Loucy (cell line): ENCODE measurements around the gene RAB32.

ENCODE experiments used
- H2AFZ ChIP-seq: fragments of 200-600 bp; sonication (generic); 2 replicates; pipeline ENCODE4 v1.6.0; 2016; ENCODE audit warnings: antibody characterized with exemption, mild to moderate bottlenecking, low read length, moderate library complexity
- H3F3A ChIP-seq: fragments of 200-600 bp; 2 replicates; pipeline ENCODE4 v1.6.0; 2016; ENCODE audit warnings: antibody characterized with exemption, low read depth, mild to moderate bottlenecking
- H3K27me3 ChIP-seq: fragments of 200-600 bp; sonication (generic); 2 replicates; pipeline ENCODE4 v1.6.1; 2014; ENCODE audit warnings: low read length, mild to moderate bottlenecking; ENCODE audit not compliant: insufficient read depth, poor library complexity, severe bottlenecking
- H3K36me3 ChIP-seq: fragments of 200-600 bp; sonication (generic); 2 replicates; pipeline ENCODE4 v1.6.1; 2016; ENCODE audit warnings: low read length; ENCODE audit not compliant: insufficient read depth
- H3K4me1 ChIP-seq: fragments of 200-600 bp; sonication (generic); 2 replicates; pipeline ENCODE4 v1.5.1; 2014; ENCODE audit warnings: low read length, mild to moderate bottlenecking; ENCODE audit not compliant: insufficient read depth, poor library complexity, severe bottlenecking
- H3K4me2 ChIP-seq: fragments of 200-600 bp; sonication (generic); 2 replicates; pipeline ENCODE4 v1.6.0; 2014; ENCODE audit warnings: antibody characterized with exemption, low read length, low read depth, mild to moderate bottlenecking; ENCODE audit not compliant: poor library complexity, severe bottlenecking
- H3K4me3 ChIP-seq: fragments of 200-600 bp; sonication (generic); 2 replicates; pipeline ENCODE4 v1.5.1; 2014; ENCODE audit warnings: low read length, mild to moderate bottlenecking, mixed read lengths; ENCODE audit not compliant: poor library complexity, severe bottlenecking
- H3K79me2 ChIP-seq: fragments of 200-600 bp; sonication (generic); 2 replicates; pipeline ENCODE4 v1.6.1; 2014; ENCODE audit warnings: low read length; ENCODE audit not compliant: insufficient read depth
- H3K9ac ChIP-seq: fragments of 200-600 bp; sonication (generic); 2 replicates; pipeline ENCODE4 v1.6.0; 2014; ENCODE audit warnings: mild to moderate bottlenecking, low read depth, low read length, moderate library complexity; ENCODE audit not compliant: poor library complexity, severe bottlenecking
- H3K9me2 ChIP-seq: fragments of 200-600 bp; sonication (generic); replicated peaks from 2 replicates; pipeline ENCODE4 v1.6.1; 2016; ENCODE audit warnings: low read depth, low read length, mixed read lengths
- H3K9me3 ChIP-seq: fragments of 200-600 bp; sonication (generic); 2 replicates; pipeline ENCODE4 v1.6.1; 2014; ENCODE audit warnings: mild to moderate bottlenecking, antibody characterized with exemption, low read length, low read depth; ENCODE audit not compliant: insufficient read depth
- H4K20me1 ChIP-seq: fragments of 200-600 bp; sonication (generic); 2 replicates; pipeline ENCODE4 v1.6.0; 2014; ENCODE audit warnings: antibody characterized with exemption, low read length, mild to moderate bottlenecking; ENCODE audit not compliant: insufficient read depth, poor library complexity, severe bottlenecking
- CTCF ChIP-seq: fragments of 200-600 bp; sonication (generic); conservative IDR thresholded peaks from 2 replicates; pipeline ENCODE4 v1.5.1; 2014; ENCODE audit warnings: mild to moderate bottlenecking, antibody characterized with exemption, low read length
- EZH2phosphoT487 ChIP-seq: fragments of 200-600 bp; IDR thresholded peaks from 2 replicates; pipeline ENCODE4 v1.6.1; 2018; ENCODE audit warnings: antibody characterized with exemption, mild to moderate bottlenecking, moderate library complexity, borderline replicate concordance

RAB32 gene

DNA sequence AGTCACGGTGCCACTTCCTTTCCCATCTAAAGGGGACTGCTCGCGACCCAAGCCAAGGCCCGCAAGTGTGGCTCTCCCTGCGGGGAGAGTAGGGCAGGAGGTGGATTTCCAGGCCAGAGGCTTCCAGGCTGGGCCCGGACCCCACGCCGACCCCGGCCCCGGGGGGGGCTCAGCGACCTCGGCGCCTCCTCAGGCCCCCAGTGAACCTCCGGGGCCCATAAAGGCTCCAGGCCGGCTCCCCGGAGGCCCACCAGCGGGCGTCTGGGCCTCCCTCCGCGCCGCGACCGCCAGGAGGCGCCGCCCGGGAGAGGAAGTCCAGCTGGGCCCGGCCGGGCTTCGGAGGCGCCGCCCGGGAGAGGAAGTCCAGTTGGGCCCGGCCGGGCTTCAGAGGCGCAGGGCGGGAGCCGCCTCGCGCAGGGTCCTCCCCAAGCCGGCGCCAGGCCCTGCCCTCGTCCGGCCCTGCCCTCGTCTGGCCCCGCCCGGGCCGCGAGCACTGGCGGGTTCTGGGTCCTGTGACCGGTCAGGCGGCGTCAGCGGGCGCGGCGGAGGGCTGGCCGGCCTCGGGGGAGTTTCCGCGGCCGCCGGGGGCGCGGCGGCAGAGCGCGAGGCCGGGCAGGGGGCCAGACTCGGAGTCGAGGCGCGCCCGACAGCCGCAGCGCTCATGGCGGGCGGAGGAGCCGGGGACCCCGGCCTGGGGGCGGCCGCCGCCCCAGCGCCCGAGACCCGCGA is at the start of gene RAB32:
RAB32 (plus strand) TSS at position 623 of the 729 bp plus-strand sequence; CDS start at position 662, 39 bp downstream.
- H3F3A ChIP-seq: no peaks in the 10 kb centered on the region
- H3K27me3 ChIP-seq: no peaks in the 10 kb centered on the region
- peak within 1 kb of the TSS; percentile 62 for H3K4me2 ChIP-seq
- no peaks in the 10 kb centered on the region for H3K9me2 ChIP-seq
- peak within 1 kb of the TSS; percentile 69; the same call in 1 of the 2 replicates for H2AFZ ChIP-seq
- no peaks in the 10 kb centered on the region for H4K20me1 ChIP-seq
- TF ChIP-seq CTCF: 0 out of 2 replicates have a peak, but pooled peaks have one; percentile 33
- TF ChIP-seq EZH2phosphoT487: no peak
- peaks cover 24% of the 10 kb centered on the region for H3K4me1 ChIP-seq
- H3K4me3 ChIP-seq: peak within 1 kb of the TSS; percentile 80
- H3K9me3 ChIP-seq: no peaks in the 10 kb centered on the region
- peaks cover 21% of the 10 kb centered on the region; the same call in 1 of the 2 replicates for H3K79me2 ChIP-seq
- H3K9ac ChIP-seq: peak within 1 kb of the TSS; percentile 75
- no peaks in the 10 kb centered on the region for H3K36me3 ChIP-seq

- H3K4me3 ChIP-seq: no peak overlapping the region
- H3K36me3 ChIP-seq: no peaks in the 10 kb centered on the region
- H3K9me3 ChIP-seq: 0 out of 2 replicates have a peak, but pooled peaks cover 6% of the 10 kb centered on the region
- no peak overlapping the region for H3K9ac ChIP-seq
- H3K4me2 ChIP-seq: no peak overlapping the region
- H3K27me3 ChIP-seq: no peaks in the 10 kb centered on the region
- H2AFZ ChIP-seq: no peak overlapping the region
- H3F3A ChIP-seq: no peaks in the 10 kb centered on the region
- no peaks in the 10 kb centered on the region for H4K20me1 ChIP-seq
- H3K79me2 ChIP-seq: no peaks in the 10 kb centered on the region
- H3K9me2 ChIP-seq: no peaks in the 10 kb centered on the region
- H3K4me1 ChIP-seq: peaks cover 10% of the 10 kb centered on the region
- no peak for TF ChIP-seq CTCF
- TF ChIP-seq EZH2phosphoT487: no peak
Observed at GRCh38 chr6:146498309-146498708, 45.3 kb upstream of the RAB32 start.

- no peak overlapping the region for H3K4me3 ChIP-seq
- TF ChIP-seq EZH2phosphoT487: no peak
- no peak for TF ChIP-seq CTCF
- H3K9ac ChIP-seq: no peak overlapping the region
- H3F3A ChIP-seq: no peaks in the 10 kb centered on the region
- 0 out of 2 replicates have a peak, but pooled peaks cover 6% of the 10 kb centered on the region for H3K9me3 ChIP-seq
- H3K27me3 ChIP-seq: no peaks in the 10 kb centered on the region
- H3K4me2 ChIP-seq: no peak overlapping the region
- H3K4me1 ChIP-seq: no peaks in the 10 kb centered on the region
- no peaks in the 10 kb centered on the region for H3K9me2 ChIP-seq
- H2AFZ ChIP-seq: no peak overlapping the region
- H3K36me3 ChIP-seq: no peaks in the 10 kb centered on the region
- H4K20me1 ChIP-seq: no peaks in the 10 kb centered on the region
- no peaks in the 10 kb centered on the region for H3K79me2 ChIP-seq
Observed at GRCh38 chr6:146503096-146503495, 40.5 kb upstream of the RAB32 start.
